HuH-7 (cell line): ENCODE results near the gene ZNF12.
"Not testable (repeated sequence)": the region's sequence is repeated elsewhere in the genome, so short reads cannot be mapped to it uniquely, and the experiment has no call there.

ENCODE experiments used
- DNase-seq: peaks from one replicate; pipeline ENCODE4 v3.0.0; 2011; ENCODE audit warnings: low spot score

ZNF12 gene

GRCh38 chr7:6706666-6707407 is at the start of gene ZNF12:
Gene ZNF12 (minus strand): TSS chr7:6706947. CDS start chr7:6705173, 1,774 bp downstream.
- peak; percentile 97 for DNase-seq

GRCh38 chr7:6753964-6754363 is 47.2 kb upstream of the ZNF12 start, which contains the start of gene RSPH10B2:
Gene RSPH10B2 (plus strand): TSS chr7:6754103. CDS start chr7:6757678, 3,575 bp downstream.
- DNase-seq, result not testable (repeated sequence)

GRCh38 chr7:6750173-6750572 is 43.4 kb upstream of the ZNF12 start:
- not testable (repeated sequence) for DNase-seq

GRCh38 chr7:6749335-6749734 is 42.6 kb upstream of the ZNF12 start:
- DNase-seq, result not testable (repeated sequence)

GRCh38 chr7:6744410-6745100 is 37.8 kb upstream of the ZNF12 start:
- not testable (repeated sequence) for DNase-seq

GRCh38 chr7:6738415-6738814 is 31.7 kb upstream of the ZNF12 start:
- DNase-seq, result not testable (repeated sequence)

- peak; percentile 32 for DNase-seq
These were observed 23.5 kb upstream of the ZNF12 start for GRCh38 chr7:6730343-6730633.

- DNase-seq, result peak; percentile 95
These were observed 23.0 kb upstream of the ZNF12 start for GRCh38 chr7:6729492-6730342.

GRCh38 chr7:6728893-6729491 is 22.2 kb upstream of the ZNF12 start:
- DNase-seq, result not testable (repeated sequence)

GRCh38 chr7:6727663-6728062 is 20.9 kb upstream of the ZNF12 start:
- no peak for DNase-seq

- not testable (repeated sequence) for DNase-seq
These were observed 19.6 kb upstream of the ZNF12 start for GRCh38 chr7:6726341-6726740.

GRCh38 chr7:6725003-6725402 is 18.3 kb upstream of the ZNF12 start:
- DNase-seq, result no peak

- not testable (repeated sequence) for DNase-seq
These were observed 17.6 kb upstream of the ZNF12 start for GRCh38 chr7:6724351-6724750.

GRCh38 chr7:6718124-6718523 is 11.4 kb upstream of the ZNF12 start:
- no peak for DNase-seq

- DNase-seq, result not testable (repeated sequence)
These were observed 9.2 kb upstream of the ZNF12 start for GRCh38 chr7:6715898-6716297.

- DNase-seq, result no peak
These were observed 7.6 kb upstream of the ZNF12 start for GRCh38 chr7:6714360-6714759.

GRCh38 chr7:6709808-6710207 is 3.1 kb upstream of the ZNF12 start:
- DNase-seq, result no peak

- DNase-seq, result no peak
These were observed 1.6 kb upstream of the ZNF12 start for GRCh38 chr7:6708304-6708703.

- peak; percentile 26 for DNase-seq
These were observed 635 bp downstream of the ZNF12 start for GRCh38 chr7:6705959-6706665.

- no peak for DNase-seq
These were observed 4.9 kb downstream of the ZNF12 start for GRCh38 chr7:6701860-6702259.

GRCh38 chr7:6700793-6701192 is 6.0 kb downstream of the ZNF12 start:
- no peak for DNase-seq
